GM12872 (cell line): ENCODE data around the gene ABHD1.

Source experiments
- TF ChIP-seq, protein P1 (sequence below): IDR thresholded peaks from 3 replicates; pipeline ENCODE4 v1.5.1; 2011; ENCODE audit warnings: low read depth, mild to moderate bottlenecking, low read length, moderate library complexity; ENCODE audit not compliant: insufficient read depth

The ABHD1 gene

GRCh38 chr2:27179344-27180000 lies 55.9 kb downstream of the ABHD1 start:
- TF ChIP-seq, protein P1, sequence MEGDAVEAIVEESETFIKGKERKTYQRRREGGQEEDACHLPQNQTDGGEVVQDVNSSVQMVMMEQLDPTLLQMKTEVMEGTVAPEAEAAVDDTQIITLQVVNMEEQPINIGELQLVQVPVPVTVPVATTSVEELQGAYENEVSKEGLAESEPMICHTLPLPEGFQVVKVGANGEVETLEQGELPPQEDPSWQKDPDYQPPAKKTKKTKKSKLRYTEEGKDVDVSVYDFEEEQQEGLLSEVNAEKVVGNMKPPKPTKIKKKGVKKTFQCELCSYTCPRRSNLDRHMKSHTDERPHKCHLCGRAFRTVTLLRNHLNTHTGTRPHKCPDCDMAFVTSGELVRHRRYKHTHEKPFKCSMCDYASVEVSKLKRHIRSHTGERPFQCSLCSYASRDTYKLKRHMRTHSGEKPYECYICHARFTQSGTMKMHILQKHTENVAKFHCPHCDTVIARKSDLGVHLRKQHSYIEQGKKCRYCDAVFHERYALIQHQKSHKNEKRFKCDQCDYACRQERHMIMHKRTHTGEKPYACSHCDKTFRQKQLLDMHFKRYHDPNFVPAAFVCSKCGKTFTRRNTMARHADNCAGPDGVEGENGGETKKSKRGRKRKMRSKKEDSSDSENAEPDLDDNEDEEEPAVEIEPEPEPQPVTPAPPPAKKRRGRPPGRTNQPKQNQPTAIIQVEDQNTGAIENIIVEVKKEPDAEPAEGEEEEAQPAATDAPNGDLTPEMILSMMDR, result no peak
